ENCODE data around the gene TYK2.

Gene TYK2

GRCh38 chr19:10403137-10404021 is 23.0 kb upstream of the TYK2 start, which contains the start of gene CDC37 (continued):
- no peak for TF ChIP-seq PRDM2 (tag by site-specific recombination; IDR thresholded peaks at IDR 0.05; ENCODE audit: borderline replicate concordance)
- TF ChIP-seq BCL11B (tag by site-specific recombination; IDR thresholded peaks at IDR 0.05; ENCODE audit: low read depth) = no peak
- no peak for TF ChIP-seq ZNF175 (tag by site-specific recombination; IDR thresholded peaks at IDR 0.05)
- TF ChIP-seq KLF8 (tag by site-specific recombination; IDR thresholded peaks at IDR 0.05) = peak; percentile 92
- TF ChIP-seq ZNF510 (tag by site-specific recombination; IDR thresholded peaks at IDR 0.05; ENCODE audit: insufficient replicate concordance) = no peak
- TF ChIP-seq ZNF596 (tag by site-specific recombination; IDR thresholded peaks at IDR 0.05) = no peak
- TF ChIP-seq ZIC2 (tag by site-specific recombination; IDR thresholded peaks at IDR 0.05) = peak; percentile 78
- no peak for TF ChIP-seq ZNF473 (tag by site-specific recombination; IDR thresholded peaks at IDR 0.05)
- no peak for TF ChIP-seq PRDM10 (tag by site-specific recombination; IDR thresholded peaks at IDR 0.05)
- TF ChIP-seq ZBTB8A (tag by site-specific recombination; IDR thresholded peaks at IDR 0.05) = peak; percentile 56
- TF ChIP-seq ZNF324 (tag by site-specific recombination; IDR thresholded peaks at IDR 0.05) = no peak
- no peak for TF ChIP-seq ZNF654 (tag by site-specific recombination; IDR thresholded peaks at IDR 0.05; ENCODE audit: low read depth)
- TF ChIP-seq, protein P1, sequence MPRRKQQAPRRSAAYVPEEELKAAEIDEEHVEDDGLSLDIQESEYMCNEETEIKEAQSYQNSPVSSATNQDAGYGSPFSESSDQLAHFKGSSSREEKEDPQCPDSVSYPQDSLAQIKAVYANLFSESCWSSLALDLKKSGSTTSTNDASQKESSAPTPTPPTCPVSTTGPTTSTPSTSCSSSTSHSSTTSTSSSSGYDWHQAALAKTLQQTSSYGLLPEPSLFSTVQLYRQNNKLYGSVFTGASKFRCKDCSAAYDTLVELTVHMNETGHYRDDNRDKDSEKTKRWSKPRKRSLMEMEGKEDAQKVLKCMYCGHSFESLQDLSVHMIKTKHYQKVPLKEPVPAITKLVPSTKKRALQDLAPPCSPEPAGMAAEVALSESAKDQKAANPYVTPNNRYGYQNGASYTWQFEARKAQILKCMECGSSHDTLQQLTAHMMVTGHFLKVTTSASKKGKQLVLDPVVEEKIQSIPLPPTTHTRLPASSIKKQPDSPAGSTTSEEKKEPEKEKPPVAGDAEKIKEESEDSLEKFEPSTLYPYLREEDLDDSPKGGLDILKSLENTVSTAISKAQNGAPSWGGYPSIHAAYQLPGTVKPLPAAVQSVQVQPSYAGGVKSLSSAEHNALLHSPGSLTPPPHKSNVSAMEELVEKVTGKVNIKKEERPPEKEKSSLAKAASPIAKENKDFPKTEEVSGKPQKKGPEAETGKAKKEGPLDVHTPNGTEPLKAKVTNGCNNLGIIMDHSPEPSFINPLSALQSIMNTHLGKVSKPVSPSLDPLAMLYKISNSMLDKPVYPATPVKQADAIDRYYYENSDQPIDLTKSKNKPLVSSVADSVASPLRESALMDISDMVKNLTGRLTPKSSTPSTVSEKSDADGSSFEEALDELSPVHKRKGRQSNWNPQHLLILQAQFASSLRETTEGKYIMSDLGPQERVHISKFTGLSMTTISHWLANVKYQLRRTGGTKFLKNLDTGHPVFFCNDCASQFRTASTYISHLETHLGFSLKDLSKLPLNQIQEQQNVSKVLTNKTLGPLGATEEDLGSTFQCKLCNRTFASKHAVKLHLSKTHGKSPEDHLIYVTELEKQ (tag by site-specific recombination; IDR thresholded peaks at IDR 0.05; ENCODE audit: borderline replicate concordance) = no peak
- TF ChIP-seq ZNF37A (tag by site-specific recombination; IDR thresholded peaks at IDR 0.05) = no peak
- TF ChIP-seq, protein P2, sequence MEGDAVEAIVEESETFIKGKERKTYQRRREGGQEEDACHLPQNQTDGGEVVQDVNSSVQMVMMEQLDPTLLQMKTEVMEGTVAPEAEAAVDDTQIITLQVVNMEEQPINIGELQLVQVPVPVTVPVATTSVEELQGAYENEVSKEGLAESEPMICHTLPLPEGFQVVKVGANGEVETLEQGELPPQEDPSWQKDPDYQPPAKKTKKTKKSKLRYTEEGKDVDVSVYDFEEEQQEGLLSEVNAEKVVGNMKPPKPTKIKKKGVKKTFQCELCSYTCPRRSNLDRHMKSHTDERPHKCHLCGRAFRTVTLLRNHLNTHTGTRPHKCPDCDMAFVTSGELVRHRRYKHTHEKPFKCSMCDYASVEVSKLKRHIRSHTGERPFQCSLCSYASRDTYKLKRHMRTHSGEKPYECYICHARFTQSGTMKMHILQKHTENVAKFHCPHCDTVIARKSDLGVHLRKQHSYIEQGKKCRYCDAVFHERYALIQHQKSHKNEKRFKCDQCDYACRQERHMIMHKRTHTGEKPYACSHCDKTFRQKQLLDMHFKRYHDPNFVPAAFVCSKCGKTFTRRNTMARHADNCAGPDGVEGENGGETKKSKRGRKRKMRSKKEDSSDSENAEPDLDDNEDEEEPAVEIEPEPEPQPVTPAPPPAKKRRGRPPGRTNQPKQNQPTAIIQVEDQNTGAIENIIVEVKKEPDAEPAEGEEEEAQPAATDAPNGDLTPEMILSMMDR (tag by site-specific recombination; IDR thresholded peaks at IDR 0.05) = no peak
- TF ChIP-seq ZNF549 (tag by site-specific recombination; IDR thresholded peaks at IDR 0.05) = no peak
- no peak for TF ChIP-seq GFI1B (tag by site-specific recombination; IDR thresholded peaks at IDR 0.05)
- no peak for TF ChIP-seq EGR2 (tag by site-specific recombination; IDR thresholded peaks at IDR 0.05; ENCODE audit: low read depth)
- TF ChIP-seq ZNF791 (tag by site-specific recombination; IDR thresholded peaks at IDR 0.05) = no peak
- TF ChIP-seq, protein P3, sequence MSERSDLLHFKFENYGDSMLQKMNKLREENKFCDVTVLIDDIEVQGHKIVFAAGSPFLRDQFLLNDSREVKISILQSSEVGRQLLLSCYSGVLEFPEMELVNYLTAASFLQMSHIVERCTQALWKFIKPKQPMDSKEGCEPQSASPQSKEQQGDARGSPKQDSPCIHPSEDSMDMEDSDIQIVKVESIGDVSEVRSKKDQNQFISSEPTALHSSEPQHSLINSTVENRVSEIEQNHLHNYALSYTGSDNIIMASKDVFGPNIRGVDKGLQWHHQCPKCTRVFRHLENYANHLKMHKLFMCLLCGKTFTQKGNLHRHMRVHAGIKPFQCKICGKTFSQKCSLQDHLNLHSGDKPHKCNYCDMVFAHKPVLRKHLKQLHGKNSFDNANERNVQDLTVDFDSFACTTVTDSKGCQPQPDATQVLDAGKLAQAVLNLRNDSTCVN (tag by site-specific recombination; optimal IDR thresholded peaks at IDR 0.05) = no peak
- no peak for TF ChIP-seq ZNF623 (tag by site-specific recombination; IDR thresholded peaks at IDR 0.05)
- TF ChIP-seq ZNF214 (tag by site-specific recombination; IDR thresholded peaks at IDR 0.05; ENCODE audit: borderline replicate concordance) = no peak
- peak; percentile 54 for TF ChIP-seq ZBTB48 (tag by site-specific recombination; IDR thresholded peaks at IDR 0.05)

All from HEK293 (cell line).